GM23338 (cell line): ENCODE data around the gene AUH. TPM values are rescaled to one million over a fixed set of nuclear protein-coding genes. Genes with fewer than 3 reads are reported as not detected.

Source experiments
- ATAC-seq: fragments of 200-7000 bp; cut with Tn5 transposase; 3 replicates; pipeline ENCODE4 v1.9.1; 2020
- DNase-seq: peaks from one replicate; pipeline ENCODE4 v3.0.0-alpha.2; 2015; ENCODE audit warnings: low spot score
- H2AFZ ChIP-seq: fragments of 200-600 bp; sonication (generic); 2 replicates; pipeline ENCODE4 v1.8.0; 2016; ENCODE audit warnings: antibody characterized with exemption, mild to moderate bottlenecking, moderate library complexity
- H3F3A ChIP-seq: fragments of 200-600 bp; sonication (generic); replicated peaks from 2 replicates; pipeline ENCODE4 v1.8.0; 2017; ENCODE audit warnings: antibody characterized with exemption, mixed run types, low read depth
- H3K27ac ChIP-seq: fragments of 200-600 bp; sonication (generic); 2 replicates; pipeline ENCODE4 v1.6.1; 2016; ENCODE audit warnings: low read depth
- H3K27me3 ChIP-seq: fragments of 200-600 bp; sonication (generic); 2 replicates; pipeline ENCODE4 v1.8.0; 2016; ENCODE audit warnings: mild to moderate bottlenecking, mixed run types, moderate library complexity; ENCODE audit not compliant: insufficient read depth
- H3K36me3 ChIP-seq: fragments of 200-600 bp; sonication (generic); 2 replicates; pipeline ENCODE4 v1.8.0; 2016; ENCODE audit warnings: mild to moderate bottlenecking; ENCODE audit not compliant: insufficient read depth
- H3K4me1 ChIP-seq: fragments of 200-600 bp; sonication (generic); 2 replicates; pipeline ENCODE4 v1.8.0; 2016; ENCODE audit warnings: mild to moderate bottlenecking, moderate library complexity; ENCODE audit not compliant: insufficient read depth
- H3K4me2 ChIP-seq: fragments of 200-600 bp; sonication (generic); 2 replicates; pipeline ENCODE4 v1.7.1; 2017; ENCODE audit warnings: mixed run types
- H3K4me3 ChIP-seq: fragments of 200-600 bp; sonication (generic); 2 replicates; pipeline ENCODE4 v1.6.1; 2016; ENCODE audit warnings: mixed run types
- H3K79me2 ChIP-seq: fragments of 200-600 bp; sonication (generic); replicated peaks from 2 replicates; pipeline ENCODE4 v1.8.0; 2017; ENCODE audit warnings: mild to moderate bottlenecking; ENCODE audit not compliant: insufficient read depth
- H3K9me2 ChIP-seq: fragments of 200-600 bp; sonication (generic); 2 replicates; pipeline ENCODE4 v1.8.0; 2017; ENCODE audit not compliant: insufficient read depth
- H4K20me1 ChIP-seq: fragments of 200-600 bp; sonication (generic); replicated peaks from 2 replicates; pipeline ENCODE4 v1.8.0; 2017; ENCODE audit warnings: mild to moderate bottlenecking; ENCODE audit not compliant: insufficient read depth
- H3K27ac Mint-ChIP-seq: 2 replicates; pipeline ENCODE4 v1.8.0; 2020; ENCODE audit warnings: inconsistent platforms, mild to moderate bottlenecking, moderate library complexity, mixed read lengths
- H3K27me3 Mint-ChIP-seq: 3 replicates; pipeline ENCODE4 v1.8.0; 2022; ENCODE audit warnings: low read depth, mild to moderate bottlenecking, moderate library complexity, mixed read lengths, inconsistent platforms; ENCODE audit not compliant: insufficient read depth, poor library complexity
- H3K36me3 Mint-ChIP-seq: 3 replicates; pipeline ENCODE4 v1.8.0; 2021; ENCODE audit warnings: low read depth, mild to moderate bottlenecking, inconsistent platforms, moderate library complexity, mixed read lengths
- H3K4me1 Mint-ChIP-seq: 3 replicates; pipeline ENCODE4 v1.8.0; 2020; ENCODE audit warnings: mild to moderate bottlenecking, inconsistent platforms, mixed read lengths
- H3K4me3 Mint-ChIP-seq: 3 replicates; pipeline ENCODE4 v1.8.0; 2021; ENCODE audit warnings: moderate library complexity, mild to moderate bottlenecking, inconsistent platforms, mixed read lengths
- H3K9me3 Mint-ChIP-seq: 3 replicates; pipeline ENCODE4 v1.8.0; 2020; ENCODE audit warnings: moderate library complexity, mild to moderate bottlenecking, inconsistent platforms, mixed read lengths
- CTCF ChIP-seq, 2 experiments: fragments of 200-600 bp in 1 of 2; sonication (generic) in 1 of 2; conservative IDR thresholded peaks; 2 replicates each; pipeline versions ENCODE4 v1.5.1 to v1.6.1; 2016 to 2017; ENCODE audit warnings: antibody characterized with exemption in 2 of 2, low read depth in 2 of 2, mild to moderate bottlenecking in 2 of 2, moderate library complexity in 1 of 2
- ETS1 ChIP-seq: IDR thresholded peaks from 2 replicates; pipeline ENCODE4 v1.6.1; 2016; ENCODE audit warnings: antibody characterized with exemption
- NANOG ChIP-seq: IDR thresholded peaks from 2 replicates; pipeline ENCODE4 v1.6.1; 2016; ENCODE audit warnings: antibody characterized with exemption, borderline replicate concordance
- REST ChIP-seq: IDR thresholded peaks from one replicate; pipeline ENCODE4 v1.6.1; 2018; ENCODE audit warnings: antibody characterized with exemption; ENCODE audit not compliant: unreplicated experiment
- ZNF114 ChIP-seq: fragments of 250-450 bp; sonication (Bioruptor Pico); IDR thresholded peaks from 2 replicates; pipeline ENCODE4 v1.5.0; 2020; ENCODE audit warnings: mild to moderate bottlenecking, moderate library complexity
- ZNF462 ChIP-seq: fragments of 250-450 bp; sonication (Bioruptor Pico); IDR thresholded peaks from 2 replicates; pipeline ENCODE4 v1.5.0; 2020; ENCODE audit warnings: mild to moderate bottlenecking, moderate library complexity
- polyA plus RNA-seq: library from polyadenylated mRNA; unstranded; fragments of >200 nt; fragmentation: Nextera tagmentation; extraction: Ambion mirVana; gene quantifications from 2 replicates; pipeline ENCODE4 v1.2.1, GENCODE V29; 2016
- total RNA-seq: library from RNA; depleted of rRNA; stranded (reverse); fragments of >200 nt; shearing (Covaris generic); gene quantifications from 2 replicates; pipeline ENCODE4 v1.2.3, GENCODE V29; 2014

AUH gene
- total and polyA plus RNA-seq, 2 experiments from 2014 or later: 28.8 to 34.2 TPM

- H2AFZ ChIP-seq: no peak overlapping the region
- H3K36me3 ChIP-seq: no peaks in the 10 kb centered on the region
- peaks cover 17% of the 10 kb centered on the region; the same call in 2 of the 3 replicates for H3K36me3 Mint-ChIP-seq
- no peaks in the 10 kb centered on the region for H3K9me2 ChIP-seq
- H3K27me3 ChIP-seq: no peaks in the 10 kb centered on the region
- ATAC-seq (no peak), DNase-seq (no peak)
- TF ChIP-seq REST: no peak
- TF ChIP-seq CTCF (conservative IDR thresholded peaks at IDR 0.05; ENCODE audit: low read depth in 2 of 2): no peak
- TF ChIP-seq ZNF114: no peak
- no peak for TF ChIP-seq NANOG
- no peak for TF ChIP-seq ETS1
- TF ChIP-seq ZNF462 (CRISPR knock-in tag): no peak
- H3K4me1 Mint-ChIP-seq: no peaks in the 10 kb centered on the region
- no peak overlapping the region for H3K4me2 ChIP-seq
- H3K27me3 Mint-ChIP-seq: peaks cover 2% of the 10 kb centered on the region
- H3K27ac ChIP-seq: no peak overlapping the region
- no peaks in the 10 kb centered on the region for H3F3A ChIP-seq
- H4K20me1 ChIP-seq: no peaks in the 10 kb centered on the region; the same call in 1 of the 2 replicates
- H3K9me3 Mint-ChIP-seq: no peaks in the 10 kb centered on the region
- peaks cover 34% of the 10 kb centered on the region for H3K79me2 ChIP-seq
- no peak overlapping the region for H3K4me3 ChIP-seq
- H3K27ac Mint-ChIP-seq: no peak overlapping the region
- no peaks in the 10 kb centered on the region for H3K4me1 ChIP-seq
- H3K4me3 Mint-ChIP-seq: no peak overlapping the region
Measured at GRCh38 chr9:91411096-91411771, 49.5 kb upstream of the AUH start.
